Measurements from ENCODE around the gene TIMP1.

Gene TIMP1

GRCh38 chrX:47623540-47624027, 41.3 kb downstream of the TIMP1 start:
- Histone ChIP-seq H3K4me1 (no peaks in the 10 kb centered on the region), H3K27me3 (no peaks in the 10 kb centered on the region), H3K9me3 (no peaks in the 10 kb centered on the region), H3K4me3 (ENCODE audit: low read depth, low read length) (peak overlapping the region; percentile 48), H3K36me3 (no peaks in the 10 kb centered on the region)
- peak; percentile 89 for DNase-seq
- no peak for TF ChIP-seq CTCF (IDR thresholded peaks at IDR 0.05; ENCODE audit: low read depth, low read length)

GRCh38 chrX:47625365-47625764, 43.1 kb downstream of the TIMP1 start:
- Histone ChIP-seq H3K4me3 (ENCODE audit: low read depth, low read length) (no peak overlapping the region), H3K27me3 (no peaks in the 10 kb centered on the region), H3K4me1 (no peaks in the 10 kb centered on the region), H3K36me3 (no peaks in the 10 kb centered on the region), H3K9me3 (no peaks in the 10 kb centered on the region)
- TF ChIP-seq CTCF (IDR thresholded peaks at IDR 0.05; ENCODE audit: low read depth, low read length): no peak
- DNase-seq: no peak

GRCh38 chrX:47628982-47629381, 46.7 kb downstream of the TIMP1 start:
- no peak overlapping the region for H3K4me3 ChIP-seq (ENCODE audit: low read depth, low read length)
- H3K9me3 ChIP-seq: no peaks in the 10 kb centered on the region
- no peaks in the 10 kb centered on the region for H3K27me3 ChIP-seq
- DNase-seq: no peak
- H3K36me3 ChIP-seq: no peaks in the 10 kb centered on the region
- peak; percentile 13; the same call in 1 of the 2 replicates for TF ChIP-seq CTCF (IDR thresholded peaks at IDR 0.05; ENCODE audit: low read depth, low read length)
- no peaks in the 10 kb centered on the region for H3K4me1 ChIP-seq

- Histone ChIP-seq H3K36me3 (no peaks in the 10 kb centered on the region), H3K27me3 (no peaks in the 10 kb centered on the region), H3K4me3 (ENCODE audit: low read depth, low read length) (no peak within 1 kb of the TSS), H3K9me3 (no peaks in the 10 kb centered on the region), H3K4me1 (no peaks in the 10 kb centered on the region)
- no peak for TF ChIP-seq CTCF (IDR thresholded peaks at IDR 0.05; ENCODE audit: low read depth, low read length)
- no peak for DNase-seq
These were observed 47.4 kb downstream of the TIMP1 start, which contains the start of gene CFP for GRCh38 chrX:47629419-47630200. Gene CFP (minus strand): TSS chrX:47629930. CDS start chrX:47629844, 86 bp downstream.

- no peaks in the 10 kb centered on the region; the same call in 1 of the 2 replicates for H3K36me3 ChIP-seq
- H3K9me3 ChIP-seq: no peaks in the 10 kb centered on the region
- H3K4me1 ChIP-seq: no peaks in the 10 kb centered on the region
- TF ChIP-seq CTCF (IDR thresholded peaks at IDR 0.05; ENCODE audit: low read depth, low read length): no peak
- DNase-seq: no peak
- no peaks in the 10 kb centered on the region for H3K27me3 ChIP-seq
- H3K4me3 ChIP-seq (ENCODE audit: low read depth, low read length): no peak overlapping the region
These were observed 49.4 kb downstream of the TIMP1 start for GRCh38 chrX:47631676-47632075.

- TF ChIP-seq CTCF (IDR thresholded peaks at IDR 0.05; ENCODE audit: low read depth, low read length): no peak
- H3K4me3 ChIP-seq (ENCODE audit: low read depth, low read length): no peak overlapping the region
- no peaks in the 10 kb centered on the region for H3K4me1 ChIP-seq
- no peak for DNase-seq
- H3K36me3 ChIP-seq: no peaks in the 10 kb centered on the region; the same call in 1 of the 2 replicates
- H3K9me3 ChIP-seq: no peaks in the 10 kb centered on the region
- no peaks in the 10 kb centered on the region for H3K27me3 ChIP-seq
These were observed 50.4 kb downstream of the TIMP1 start for GRCh38 chrX:47632666-47633065.

Data from BE2C (cell line).